Aorta (tissue), 5 donors: ENCODE results near the gene SERPINF2. TPM values are rescaled to one million over a fixed set of nuclear protein-coding genes. Genes with fewer than 3 reads are reported as not detected.

Experiments
- ATAC-seq: fragments of 200-7000 bp; cut with Tn5 transposase; one replicate; pipeline ENCODE4 v1.9.1; 2022; ENCODE audit warnings: moderate library complexity; ENCODE audit not compliant: low FRiP score
- DNase-seq, 2 donors: peaks; one replicate each; pipeline ENCODE4 v3.0.0-alpha.2; 2020
- H3K27ac ChIP-seq, 2 donors: one replicate each; pipeline ENCODE4 v1.5.1; 2013; ENCODE audit warnings: low read length in 2 of 2, mild to moderate bottlenecking in 2 of 2, moderate library complexity in 2 of 2, control low read depth in 1 of 2, inconsistent platforms in 1 of 2, low read depth in 1 of 2
- H3K27me3 ChIP-seq, 2 donors: one replicate each; pipeline ENCODE4 v1.6.1; 2013; ENCODE audit warnings: control low read depth in 1 of 2, low read length in 1 of 2, mild to moderate bottlenecking in 1 of 2, moderate library complexity in 1 of 2; ENCODE audit not compliant: insufficient read depth in 2 of 2, control insufficient read depth in 1 of 2
- H3K36me3 ChIP-seq, 2 donors: one replicate each; pipeline ENCODE4 v1.6.1; 2013; ENCODE audit warnings: control low read depth in 1 of 2, low read length in 1 of 2, mild to moderate bottlenecking in 1 of 2; ENCODE audit not compliant: insufficient read depth in 2 of 2, control insufficient read depth in 1 of 2
- H3K4me1 ChIP-seq, 2 donors: one replicate each; pipeline ENCODE4 v1.6.1; 2013; ENCODE audit warnings: low read length in 2 of 2, control low read depth in 1 of 2, mild to moderate bottlenecking in 1 of 2, moderate library complexity in 1 of 2; ENCODE audit not compliant: insufficient read depth in 2 of 2, control insufficient read depth in 1 of 2
- H3K4me3 ChIP-seq, 2 donors: one replicate each; pipeline ENCODE4 v1.5.1; 2013; ENCODE audit warnings: low read length in 2 of 2, control low read depth in 1 of 2, mild to moderate bottlenecking in 1 of 2
- H3K9me3 ChIP-seq: one replicate; pipeline ENCODE4 v1.6.1; 2013; ENCODE audit warnings: mild to moderate bottlenecking, low read length; ENCODE audit not compliant: control insufficient read depth
- WGBS, 2 donors: extraction: QIAGEN DNeasy Blood & Tissue Kit; methylation state at CpG; one replicate each; pipeline ENCODE4 v1.1.7; 2013; 5-methylcytosine and 5-hydroxymethylcytosine counted together
- intact Hi-C, 2 donors: fragments of 100-400 bp; cut with DNase I; formaldehyde crosslinking; loops; one replicate each; pipeline versions ENCODE4 v1.14.2 to v1.15.0; 2022
- polyA plus RNA-seq, 2 donors: library from polyadenylated mRNA; stranded (reverse); fragments of 200-250 nt; gene quantifications; one replicate each; pipeline ENCODE4 v1.2.3, GENCODE V29; 2013
- total RNA-seq, 2 donors: library from RNA; stranded (reverse); fragmentation: NEBNext Ultra II Directional; extraction: Animal tissue kit (Norgen Biotek cat#: 25700); gene quantifications; one replicate each; pipeline ENCODE4 v1.2.1, GENCODE V29; 2021
- donor health status: healthy with polysubstance abuse.
- donor health status: Bipolar disorder and iron deficiency.
- donor health status: DM: no; HTN: no; CAD: no.
- donor health status: DM: no; HTN: no; CAD: no.
- donor health status: DM: yes; HTN: yes; CAD: no.

SERPINF2 gene
- total and polyA plus RNA-seq, 4 donors: 0.13 to 15.1 (median 8.0) TPM

GRCh38 chr17:1729966-1730325, 12.7 kb upstream of the SERPINF2 start:
- Histone ChIP-seq H3K27ac (no peak overlapping the region), H3K9me3 (no peaks in the 10 kb centered on the region), H3K27me3 (no peaks in the 10 kb centered on the region), H3K4me1 (no peaks in the 10 kb centered on the region), H3K36me3 (peaks cover 0 to 1% of the 10 kb centered on the region in 2 donors), H3K4me3 (no peak overlapping the region)
- WGBS, 2 donors: 84 to 88% methylated on average over 15 of the region's 15 CpGs
- peak; percentile 21 for ATAC-seq
- no peak for DNase-seq
- intact Hi-C loops: loop anchor here in 1 of 2 donors (10.0 kb wide), 3 partner anchors 105 to 315 kb away; partner anchors contain the start of genes OVCA2 and RPA1

GRCh38 chr17:1730326-1731193, 12.1 kb upstream of the SERPINF2 start:
- Histone ChIP-seq H3K27ac (no peak overlapping the region), H3K27me3 (no peaks in the 10 kb centered on the region), H3K4me3 (no peak overlapping the region), H3K9me3 (no peaks in the 10 kb centered on the region), H3K4me1 (no peaks in the 10 kb centered on the region), H3K36me3 (peaks cover 0 to 1% of the 10 kb centered on the region in 2 donors)
- DNase-seq (peak; percentile 80 to 93), ATAC-seq (peak; percentile 80)
- intact Hi-C loops: no loop called here
- 86 to 89% methylated on average over 39 to 40 of the region's 40 CpGs for WGBS, 2 donors

- intact Hi-C loops: no loop called here
- H3K4me3 ChIP-seq: no peak overlapping the region
- H3K27me3 ChIP-seq: no peaks in the 10 kb centered on the region
- no peaks in the 10 kb centered on the region for H3K9me3 ChIP-seq
- no peaks in the 10 kb centered on the region for H3K4me1 ChIP-seq
- DNase-seq (no peak), ATAC-seq (no peak)
- WGBS, 2 donors: 86 to 93% methylated on average over 10 of the region's 10 CpGs
- H3K27ac ChIP-seq: no peak overlapping the region
- peaks cover 0 to 1% of the 10 kb centered on the region in 2 donors for H3K36me3 ChIP-seq
Observed at GRCh38 chr17:1731194-1731506, 11.5 kb upstream of the SERPINF2 start.

- intact Hi-C loops: no loop called here
- DNase-seq (no peak), ATAC-seq (no peak)
- no peak overlapping the region for H3K4me3 ChIP-seq
- peaks cover 0 to 1% of the 10 kb centered on the region in 2 donors for H3K36me3 ChIP-seq
- H3K4me1 ChIP-seq: no peaks in the 10 kb centered on the region
- no peaks in the 10 kb centered on the region for H3K27me3 ChIP-seq
- WGBS, 2 donors: 91 to 94% methylated on average over 21 to 22 of the region's 22 CpGs
- no peaks in the 10 kb centered on the region for H3K9me3 ChIP-seq
- no peak overlapping the region for H3K27ac ChIP-seq
Observed at GRCh38 chr17:1732241-1732832, 10.3 kb upstream of the SERPINF2 start.

- Histone ChIP-seq H3K4me3 (no peak overlapping the region), H3K4me1 (no peaks in the 10 kb centered on the region), H3K36me3 (peaks cover 0 to 1% of the 10 kb centered on the region in 2 donors), H3K9me3 (no peaks in the 10 kb centered on the region), H3K27me3 (no peaks in the 10 kb centered on the region), H3K27ac (no peak overlapping the region)
- 77 to 88% methylated on average over 11 of the region's 11 CpGs for WGBS, 2 donors
- intact Hi-C loops: no loop called here
- DNase-seq (no peak), ATAC-seq (no peak)
Observed at GRCh38 chr17:1732833-1733321, 9.8 kb upstream of the SERPINF2 start.

- no peak overlapping the region for H3K27ac ChIP-seq
- H3K4me1 ChIP-seq: no peaks in the 10 kb centered on the region
- ATAC-seq (no peak), DNase-seq (no peak)
- peaks cover 0 to 1% of the 10 kb centered on the region in 2 donors for H3K36me3 ChIP-seq
- no peaks in the 10 kb centered on the region for H3K9me3 ChIP-seq
- H3K27me3 ChIP-seq: no peaks in the 10 kb centered on the region
- intact Hi-C loops: no loop called here
- H3K4me3 ChIP-seq: no peak overlapping the region
- 95 to 96% methylated on average over 37 to 38 of the region's 38 CpGs for WGBS, 2 donors
Observed at GRCh38 chr17:1733759-1734158, 8.9 kb upstream of the SERPINF2 start.

GRCh38 chr17:1735418-1735817, 7.3 kb upstream of the SERPINF2 start:
- no peak for DNase-seq
- no peak overlapping the region for H3K4me3 ChIP-seq
- H3K27ac ChIP-seq: no peak overlapping the region
- H3K27me3 ChIP-seq: no peaks in the 10 kb centered on the region
- WGBS, 2 donors: 96 to 97% methylated on average over 10 of the region's 10 CpGs
- intact Hi-C loops: no loop called here
- peaks cover 0 to 1% of the 10 kb centered on the region in 2 donors for H3K36me3 ChIP-seq
- no peaks in the 10 kb centered on the region for H3K4me1 ChIP-seq
- no peaks in the 10 kb centered on the region for H3K9me3 ChIP-seq
- no peak for ATAC-seq

- Histone ChIP-seq H3K4me1 (no peaks in the 10 kb centered on the region), H3K4me3 (no peak overlapping the region), H3K36me3 (peaks cover 0 to 1% of the 10 kb centered on the region in 2 donors), H3K27me3 (no peaks in the 10 kb centered on the region), H3K9me3 (no peaks in the 10 kb centered on the region), H3K27ac (no peak overlapping the region)
- DNase-seq: no peak
- ATAC-seq: peak; percentile 5
- intact Hi-C loops: no loop called here
- WGBS, 2 donors: 87 to 88% methylated on average over 17 of the region's 17 CpGs
Observed at GRCh38 chr17:1735834-1736347, 6.8 kb upstream of the SERPINF2 start.
